HEK293 (cell line): ENCODE results near the gene FLYWCH1.

Source experiments
- CTCF ChIA-PET: fragments of 350-600 bp; formaldehyde crosslinking; extraction: SDS; loops from one replicate; lab custom pipeline; 2021; ENCODE audit warnings: antibody characterized with exemption; lab: Yijun Ruan, JAX
- POLR2A ChIA-PET: fragments of 300-600 bp; formaldehyde crosslinking; extraction: SDS; loops from one replicate; lab custom pipeline; 2020; ENCODE audit warnings: antibody characterized with exemption, inconsistent platforms; lab: Yijun Ruan, JAX
- H3K27ac ChIP-seq: fragments of 200-500 bp; sonication (Bioruptor generic); 2 replicates; pipeline ENCODE4 v1.5.1; 2014; ENCODE audit warnings: low read depth, low read length, control low read depth, inconsistent platforms; ENCODE audit errors: extremely low read depth
- H3K36me3 ChIP-seq, 2 experiments: fragments of 200-500 bp in 1 of 2; sonication (Bioruptor generic) in 1 of 2; 1 replicate in 1 of 2; 2 replicates in 1 of 2; pipeline ENCODE4 v1.5.1; 2014 to 2017; ENCODE audit warnings: inconsistent platforms in 2 of 2, low read length in 2 of 2; ENCODE audit not compliant: control insufficient read depth in 2 of 2, insufficient read depth in 1 of 2
- H3K4me1 ChIP-seq: fragments of 200-500 bp; sonication (Bioruptor generic); 2 replicates; pipeline ENCODE4 v1.5.1; 2014; ENCODE audit warnings: mild to moderate bottlenecking, low read length, inconsistent platforms; ENCODE audit not compliant: control insufficient read depth, insufficient read depth
- H3K4me3 ChIP-seq: 2 replicates; pipeline ENCODE4 v1.5.1; 2011; ENCODE audit warnings: low read depth, mild to moderate bottlenecking, control low read depth, low read length, moderate library complexity
- H3K9me3 ChIP-seq: fragments of 200-500 bp; sonication (Bioruptor generic); 2 replicates; pipeline ENCODE4 v1.5.1; 2014; ENCODE audit warnings: low read depth, low read length, inconsistent platforms; ENCODE audit not compliant: control insufficient read depth, insufficient read depth
- MZF1 ChIP-seq: fragments of 450-650 bp; formaldehyde crosslinking; IDR thresholded peaks from 2 replicates; pipeline ENCODE4 v1.5.1; 2017; ENCODE audit warnings: missing biosample characterization, missing genetic modification characterization, borderline replicate concordance
- OSR2 ChIP-seq: fragments of 450-650 bp; formaldehyde crosslinking; IDR thresholded peaks from 2 replicates; pipeline ENCODE4 v1.5.1; 2016; ENCODE audit warnings: missing biosample characterization, missing genetic modification characterization
- SP2 ChIP-seq: fragments of 450-650 bp; formaldehyde crosslinking; IDR thresholded peaks from 2 replicates; pipeline ENCODE4 v1.5.1; 2016; ENCODE audit warnings: missing biosample characterization, missing genetic modification characterization
- SP7 ChIP-seq: fragments of 450-650 bp; formaldehyde crosslinking; IDR thresholded peaks from 2 replicates; pipeline ENCODE4 v1.5.1; 2016; ENCODE audit warnings: missing biosample characterization, missing genetic modification characterization
- ZBTB17 ChIP-seq: fragments of 450-650 bp; formaldehyde crosslinking; IDR thresholded peaks from 2 replicates; pipeline ENCODE4 v1.5.1; 2016; ENCODE audit warnings: missing biosample characterization, missing genetic modification characterization
- ZEB2 ChIP-seq: fragments of 450-650 bp; formaldehyde crosslinking; IDR thresholded peaks from 2 replicates; pipeline ENCODE4 v1.5.1; 2016; ENCODE audit warnings: missing biosample characterization, missing genetic modification characterization
- ZFHX2 ChIP-seq: fragments of 450-650 bp; formaldehyde crosslinking; conservative IDR thresholded peaks from 2 replicates; pipeline ENCODE4 v1.5.1; 2016; ENCODE audit warnings: missing biosample characterization, missing genetic modification characterization
- ZFP37 ChIP-seq: fragments of 450-650 bp; formaldehyde crosslinking; IDR thresholded peaks from 2 replicates; pipeline ENCODE4 v1.5.1; 2016; ENCODE audit warnings: missing biosample characterization, missing genetic modification characterization
- ZIC2 ChIP-seq: fragments of 450-650 bp; formaldehyde crosslinking; IDR thresholded peaks from 2 replicates; pipeline ENCODE4 v1.5.1; 2016; ENCODE audit warnings: missing biosample characterization, missing genetic modification characterization
- ZNF175 ChIP-seq: fragments of 450-650 bp; formaldehyde crosslinking; IDR thresholded peaks from 2 replicates; pipeline ENCODE4 v1.5.1; 2016; ENCODE audit warnings: missing biosample characterization, missing genetic modification characterization
- ZNF341 ChIP-seq: fragments of 450-650 bp; formaldehyde crosslinking; IDR thresholded peaks from 2 replicates; pipeline ENCODE4; 2016; ENCODE audit warnings: low read depth, missing biosample characterization, missing genetic modification characterization
- ZNF426 ChIP-seq: fragments of 450-650 bp; formaldehyde crosslinking; IDR thresholded peaks from 2 replicates; pipeline ENCODE4 v1.5.1; 2017; ENCODE audit warnings: missing biosample characterization, missing genetic modification characterization, mild to moderate bottlenecking, inconsistent platforms, moderate library complexity
- ZNF600 ChIP-seq: fragments of 450-650 bp; formaldehyde crosslinking; IDR thresholded peaks from 2 replicates; pipeline ENCODE4 v1.5.1; 2016; ENCODE audit warnings: missing biosample characterization, missing genetic modification characterization
- ZSCAN16 ChIP-seq: fragments of 450-650 bp; formaldehyde crosslinking; IDR thresholded peaks from 2 replicates; pipeline ENCODE4 v1.5.1; 2016; ENCODE audit warnings: missing biosample characterization, missing genetic modification characterization
- TF ChIP-seq, protein P1 (sequence below): fragments of 450-650 bp; formaldehyde crosslinking; IDR thresholded peaks from 2 replicates; pipeline ENCODE4 v1.5.1; 2017; ENCODE audit warnings: missing biosample characterization, missing genetic modification characterization
- TF ChIP-seq, protein P2 (sequence below): fragments of 450-650 bp; formaldehyde crosslinking; IDR thresholded peaks from 2 replicates; pipeline ENCODE4 v1.5.1; 2016; ENCODE audit warnings: missing biosample characterization, missing genetic modification characterization, borderline replicate concordance
- TF ChIP-seq, protein P3 (sequence below): fragments of 450-650 bp; formaldehyde crosslinking; optimal IDR thresholded peaks from 2 replicates; pipeline ENCODE3; 2016; ENCODE audit warnings: missing biosample characterization, mild to moderate bottlenecking, missing genetic modification characterization
- TF ChIP-seq, protein P4 (sequence below): fragments of 450-650 bp; formaldehyde crosslinking; IDR thresholded peaks from 2 replicates; pipeline ENCODE4 v1.5.1; 2016; ENCODE audit warnings: missing biosample characterization, missing genetic modification characterization
- TF ChIP-seq, protein P5 (sequence below): fragments of 450-650 bp; formaldehyde crosslinking; IDR thresholded peaks from 2 replicates; pipeline ENCODE4 v1.5.1; 2017; ENCODE audit warnings: missing biosample characterization, missing genetic modification characterization

The FLYWCH1 gene

DNA sequence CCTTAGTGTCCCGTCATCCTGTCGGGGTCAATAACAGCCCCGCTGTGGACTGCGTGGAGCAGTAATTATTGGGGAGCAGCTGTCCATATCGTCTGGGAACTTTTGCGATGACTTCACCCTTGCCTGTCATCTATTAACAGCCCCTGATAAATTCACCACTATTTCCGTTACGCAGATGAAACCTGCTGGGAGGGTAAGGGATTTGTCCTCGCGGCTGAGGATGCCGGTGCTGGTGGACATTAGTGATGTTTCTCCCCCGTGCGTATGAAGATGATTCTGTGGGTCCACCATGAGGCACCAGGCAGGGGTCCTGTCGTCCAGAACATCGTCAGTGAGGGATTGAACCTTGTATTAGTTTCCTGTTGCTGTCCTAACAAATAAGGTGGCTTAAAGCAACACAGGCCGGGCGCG lies 27.7 kb upstream of the FLYWCH1 start:
- Histone ChIP-seq H3K4me1 (no peaks in the 10 kb centered on the region), H3K27ac (no peak overlapping the region), H3K9me3 (no peaks in the 10 kb centered on the region), H3K36me3 (no peaks in the 10 kb centered on the region; a peak in 1 of 3 replicates), H3K4me3 (peak overlapping the region; percentile 95)
- ChIA-PET CTCF (interaction anchor here (1.9 to 2.6 kb wide), 2 partner anchors 16 to 19 kb away, joined by 9 to 13 read pairs; no protein-coding TSS in a partner anchor), POLR2A (interaction anchor here (1.1 to 2.6 kb wide), 9 partner anchors 8 to 281 kb away, joined by 3 to 40 read pairs (median 5); partner anchors contain the start of gene FLYWCH1)
- TF ChIP-seq ZBTB17 (tag by site-specific recombination) (no peak), SP7 (tag by site-specific recombination) (no peak), ZNF175 (tag by site-specific recombination) (no peak), ZSCAN16 (tag by site-specific recombination) (no peak)
- TF ChIP-seq, protein P1, sequence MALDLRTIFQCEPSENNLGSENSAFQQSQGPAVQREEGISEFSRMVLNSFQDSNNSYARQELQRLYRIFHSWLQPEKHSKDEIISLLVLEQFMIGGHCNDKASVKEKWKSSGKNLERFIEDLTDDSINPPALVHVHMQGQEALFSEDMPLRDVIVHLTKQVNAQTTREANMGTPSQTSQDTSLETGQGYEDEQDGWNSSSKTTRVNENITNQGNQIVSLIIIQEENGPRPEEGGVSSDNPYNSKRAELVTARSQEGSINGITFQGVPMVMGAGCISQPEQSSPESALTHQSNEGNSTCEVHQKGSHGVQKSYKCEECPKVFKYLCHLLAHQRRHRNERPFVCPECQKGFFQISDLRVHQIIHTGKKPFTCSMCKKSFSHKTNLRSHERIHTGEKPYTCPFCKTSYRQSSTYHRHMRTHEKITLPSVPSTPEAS (tag by site-specific recombination): no peak
- TF ChIP-seq, protein P2, sequence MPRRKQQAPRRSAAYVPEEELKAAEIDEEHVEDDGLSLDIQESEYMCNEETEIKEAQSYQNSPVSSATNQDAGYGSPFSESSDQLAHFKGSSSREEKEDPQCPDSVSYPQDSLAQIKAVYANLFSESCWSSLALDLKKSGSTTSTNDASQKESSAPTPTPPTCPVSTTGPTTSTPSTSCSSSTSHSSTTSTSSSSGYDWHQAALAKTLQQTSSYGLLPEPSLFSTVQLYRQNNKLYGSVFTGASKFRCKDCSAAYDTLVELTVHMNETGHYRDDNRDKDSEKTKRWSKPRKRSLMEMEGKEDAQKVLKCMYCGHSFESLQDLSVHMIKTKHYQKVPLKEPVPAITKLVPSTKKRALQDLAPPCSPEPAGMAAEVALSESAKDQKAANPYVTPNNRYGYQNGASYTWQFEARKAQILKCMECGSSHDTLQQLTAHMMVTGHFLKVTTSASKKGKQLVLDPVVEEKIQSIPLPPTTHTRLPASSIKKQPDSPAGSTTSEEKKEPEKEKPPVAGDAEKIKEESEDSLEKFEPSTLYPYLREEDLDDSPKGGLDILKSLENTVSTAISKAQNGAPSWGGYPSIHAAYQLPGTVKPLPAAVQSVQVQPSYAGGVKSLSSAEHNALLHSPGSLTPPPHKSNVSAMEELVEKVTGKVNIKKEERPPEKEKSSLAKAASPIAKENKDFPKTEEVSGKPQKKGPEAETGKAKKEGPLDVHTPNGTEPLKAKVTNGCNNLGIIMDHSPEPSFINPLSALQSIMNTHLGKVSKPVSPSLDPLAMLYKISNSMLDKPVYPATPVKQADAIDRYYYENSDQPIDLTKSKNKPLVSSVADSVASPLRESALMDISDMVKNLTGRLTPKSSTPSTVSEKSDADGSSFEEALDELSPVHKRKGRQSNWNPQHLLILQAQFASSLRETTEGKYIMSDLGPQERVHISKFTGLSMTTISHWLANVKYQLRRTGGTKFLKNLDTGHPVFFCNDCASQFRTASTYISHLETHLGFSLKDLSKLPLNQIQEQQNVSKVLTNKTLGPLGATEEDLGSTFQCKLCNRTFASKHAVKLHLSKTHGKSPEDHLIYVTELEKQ (tag by site-specific recombination): no peak
- TF ChIP-seq, protein P3, sequence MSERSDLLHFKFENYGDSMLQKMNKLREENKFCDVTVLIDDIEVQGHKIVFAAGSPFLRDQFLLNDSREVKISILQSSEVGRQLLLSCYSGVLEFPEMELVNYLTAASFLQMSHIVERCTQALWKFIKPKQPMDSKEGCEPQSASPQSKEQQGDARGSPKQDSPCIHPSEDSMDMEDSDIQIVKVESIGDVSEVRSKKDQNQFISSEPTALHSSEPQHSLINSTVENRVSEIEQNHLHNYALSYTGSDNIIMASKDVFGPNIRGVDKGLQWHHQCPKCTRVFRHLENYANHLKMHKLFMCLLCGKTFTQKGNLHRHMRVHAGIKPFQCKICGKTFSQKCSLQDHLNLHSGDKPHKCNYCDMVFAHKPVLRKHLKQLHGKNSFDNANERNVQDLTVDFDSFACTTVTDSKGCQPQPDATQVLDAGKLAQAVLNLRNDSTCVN (tag by site-specific recombination): no peak
- TF ChIP-seq, protein P4, sequence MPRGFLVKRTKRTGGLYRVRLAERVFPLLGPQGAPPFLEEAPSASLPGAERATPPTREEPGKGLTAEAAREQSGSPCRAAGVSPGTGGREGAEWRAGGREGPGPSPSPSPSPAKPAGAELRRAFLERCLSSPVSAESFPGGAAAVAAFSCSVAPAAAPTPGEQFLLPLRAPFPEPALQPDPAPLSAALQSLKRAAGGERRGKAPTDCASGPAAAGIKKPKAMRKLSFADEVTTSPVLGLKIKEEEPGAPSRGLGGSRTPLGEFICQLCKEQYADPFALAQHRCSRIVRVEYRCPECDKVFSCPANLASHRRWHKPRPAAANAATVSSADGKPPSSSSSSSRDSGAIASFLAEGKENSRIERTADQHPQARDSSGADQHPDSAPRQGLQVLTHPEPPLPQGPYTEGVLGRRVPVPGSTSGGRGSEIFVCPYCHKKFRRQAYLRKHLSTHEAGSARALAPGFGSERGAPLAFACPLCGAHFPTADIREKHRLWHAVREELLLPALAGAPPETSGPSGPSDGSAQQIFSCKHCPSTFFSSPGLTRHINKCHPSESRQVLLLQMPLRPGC (tag by site-specific recombination): no peak

DNA sequence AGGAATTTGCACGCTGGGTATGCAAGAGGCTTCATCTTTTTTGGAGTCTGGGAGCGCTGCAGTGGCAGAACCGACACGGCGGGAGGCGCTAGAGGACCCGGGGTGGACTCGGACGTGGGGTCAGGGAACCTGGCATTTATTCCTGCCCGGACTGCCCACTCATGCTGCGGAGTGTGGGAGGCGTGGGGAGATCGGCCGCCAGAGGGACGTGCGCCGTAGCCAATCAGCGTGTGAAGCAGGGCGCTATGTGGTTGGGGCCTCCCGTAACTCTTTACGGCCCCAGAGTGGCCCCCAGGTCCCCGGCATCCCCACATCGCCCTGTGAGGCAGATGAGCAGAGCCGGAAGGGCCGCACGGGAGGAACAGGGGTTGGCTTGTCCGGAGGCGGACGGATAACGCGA lies 17.5 kb upstream of the FLYWCH1 start:
- POLR2A ChIA-PET: interaction anchor here (0.7 to 1.7 kb wide), 2 partner anchors 8 to 11 kb away, joined by 5 to 6 read pairs; partner anchors contain the start of gene FLYWCH2
- H3K4me3 ChIP-seq: no peak overlapping the region
- H3K9me3 ChIP-seq: no peaks in the 10 kb centered on the region
- TF ChIP-seq OSR2 (tag by site-specific recombination) (no peak), ZFHX2 (tag by site-specific recombination) (0 out of 2 replicates have a peak, but pooled peaks have one; percentile 12), ZEB2 (tag by site-specific recombination) (no peak)
- CTCF ChIA-PET: no interaction called here
- no peak overlapping the region for H3K27ac ChIP-seq
- H3K36me3 ChIP-seq: peaks cover 0 to 32% of the 10 kb centered on the region in 2 experiments; a peak in 1 of 3 replicates
- peaks cover 3% of the 10 kb centered on the region; the same call in 1 of the 2 replicates for H3K4me1 ChIP-seq

DNA sequence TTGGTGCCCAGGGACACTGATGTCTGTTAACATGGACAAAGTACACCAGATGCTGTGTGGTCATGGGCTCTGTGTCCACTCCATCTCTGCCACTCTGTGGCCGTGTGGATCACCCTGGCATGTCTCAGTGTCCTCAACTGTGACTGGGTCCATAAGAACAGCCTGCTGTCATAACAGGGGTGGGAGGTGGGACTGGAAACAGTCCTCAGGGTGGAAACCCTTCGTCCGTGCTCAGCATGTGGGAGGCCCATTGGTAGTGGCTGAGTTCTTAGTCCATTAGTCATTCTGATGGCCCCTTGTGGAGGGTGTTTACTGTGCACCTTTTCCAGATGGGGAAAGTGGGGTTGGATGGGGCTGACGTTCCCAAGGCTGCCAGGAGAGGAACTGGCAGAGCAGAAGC lies 15.9 kb upstream of the FLYWCH1 start:
- Histone ChIP-seq H3K27ac (no peak overlapping the region), H3K36me3 (peaks cover 0 to 35% of the 10 kb centered on the region in 2 experiments; a peak in 1 of 3 replicates), H3K4me1 (peaks cover 1% of the 10 kb centered on the region; the same call in 1 of the 2 replicates), H3K4me3 (no peak overlapping the region), H3K9me3 (no peaks in the 10 kb centered on the region)
- CTCF ChIA-PET: no interaction called here
- POLR2A ChIA-PET: interaction anchor here (0.7 to 1.7 kb wide), 2 partner anchors 10 to 13 kb away, joined by 3 to 6 read pairs; partner anchors contain the start of gene FLYWCH2
- TF ChIP-seq ZNF600 (0 out of 2 replicates have a peak, but pooled peaks have one; percentile 62), ZIC2 (tag by site-specific recombination) (peak; percentile 91), ZFP37 (tag by site-specific recombination) (0 out of 2 replicates have a peak, but pooled peaks have one; percentile 26), MZF1 (tag by site-specific recombination) (no peak), SP2 (peak; percentile 19; the same call in 1 of the 2 replicates), ZNF426 (tag by site-specific recombination) (no peak), ZNF341 (tag by site-specific recombination) (peak; percentile 47), SP7 (tag by site-specific recombination) (0 out of 2 replicates have a peak, but pooled peaks have one; percentile 29)
- TF ChIP-seq, protein P5, sequence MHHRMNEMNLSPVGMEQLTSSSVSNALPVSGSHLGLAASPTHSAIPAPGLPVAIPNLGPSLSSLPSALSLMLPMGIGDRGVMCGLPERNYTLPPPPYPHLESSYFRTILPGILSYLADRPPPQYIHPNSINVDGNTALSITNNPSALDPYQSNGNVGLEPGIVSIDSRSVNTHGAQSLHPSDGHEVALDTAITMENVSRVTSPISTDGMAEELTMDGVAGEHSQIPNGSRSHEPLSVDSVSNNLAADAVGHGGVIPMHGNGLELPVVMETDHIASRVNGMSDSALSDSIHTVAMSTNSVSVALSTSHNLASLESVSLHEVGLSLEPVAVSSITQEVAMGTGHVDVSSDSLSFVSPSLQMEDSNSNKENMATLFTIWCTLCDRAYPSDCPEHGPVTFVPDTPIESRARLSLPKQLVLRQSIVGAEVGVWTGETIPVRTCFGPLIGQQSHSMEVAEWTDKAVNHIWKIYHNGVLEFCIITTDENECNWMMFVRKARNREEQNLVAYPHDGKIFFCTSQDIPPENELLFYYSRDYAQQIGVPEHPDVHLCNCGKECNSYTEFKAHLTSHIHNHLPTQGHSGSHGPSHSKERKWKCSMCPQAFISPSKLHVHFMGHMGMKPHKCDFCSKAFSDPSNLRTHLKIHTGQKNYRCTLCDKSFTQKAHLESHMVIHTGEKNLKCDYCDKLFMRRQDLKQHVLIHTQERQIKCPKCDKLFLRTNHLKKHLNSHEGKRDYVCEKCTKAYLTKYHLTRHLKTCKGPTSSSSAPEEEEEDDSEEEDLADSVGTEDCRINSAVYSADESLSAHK (tag by site-specific recombination): peak; percentile 84
